Stimulated activated naive CD4-positive, alpha-beta T cell treated with Interleukin-2 at 50 U/mL for 16 hours (primary cell): ENCODE data around the gene RASSF7.

Source experiments
- DNase-seq: peaks from one replicate; lab custom pipeline; 2025; lab: John Stamatoyannopoulos, UW

The RASSF7 gene

DNA sequence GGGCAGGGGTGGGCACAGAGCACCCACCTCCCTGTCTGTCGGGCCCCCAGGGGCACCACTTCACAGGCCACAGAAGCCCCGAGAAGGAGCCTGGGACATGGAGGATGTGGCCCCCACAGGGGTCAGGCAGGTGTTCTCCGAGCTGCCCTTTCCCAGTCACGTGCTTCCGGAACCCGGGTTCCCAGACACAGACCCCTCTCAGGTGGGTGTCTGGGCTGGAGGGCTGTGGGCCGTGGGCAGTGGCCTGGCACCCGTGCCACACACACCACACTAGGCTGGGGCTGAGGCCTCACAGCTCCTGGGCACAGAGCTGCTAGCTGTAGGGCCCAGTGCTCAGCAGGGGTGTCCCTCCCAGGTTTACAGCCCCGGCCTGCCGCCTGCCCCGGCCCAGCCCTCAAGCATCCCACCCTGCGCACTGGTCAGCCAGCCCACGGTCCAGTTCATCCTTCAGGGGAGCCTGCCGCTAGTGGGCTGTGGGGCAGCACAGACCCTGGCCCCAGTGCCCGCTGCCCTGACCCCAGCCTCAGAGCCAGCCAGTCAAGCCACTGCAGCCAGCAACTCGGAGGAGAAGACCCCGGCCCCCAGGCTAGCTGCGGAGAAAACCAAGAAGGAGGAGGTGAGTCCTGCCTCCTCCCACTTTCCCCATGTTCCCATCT, 49.5 kb downstream of the RASSF7 start:
- no peak for DNase-seq

- no peak for DNase-seq
These were observed 50.5 kb downstream of the RASSF7 start for GRCh38 chr11:611001-611996.

- no peak for DNase-seq
These were observed 51.6 kb downstream of the RASSF7 start for GRCh38 chr11:612201-612960.

DNA sequence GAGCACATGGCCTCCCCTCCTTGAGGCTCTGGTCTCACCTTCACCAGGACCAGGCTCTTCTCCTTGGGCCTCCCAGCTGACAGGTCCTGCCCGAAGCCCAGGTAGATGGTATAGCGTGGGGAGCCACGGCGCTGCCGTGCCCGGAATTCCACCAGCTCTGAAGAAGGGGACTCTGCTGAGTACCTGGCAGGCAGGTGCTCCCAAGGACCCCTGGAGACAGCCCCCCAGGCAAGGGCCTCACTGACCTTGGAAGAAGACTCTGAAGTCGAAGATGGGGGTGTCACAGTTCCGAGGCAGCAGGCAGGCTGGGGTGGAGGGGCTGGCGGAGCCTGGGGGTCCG, 52.2 kb downstream of the RASSF7 start:
- no peak for DNase-seq

- DNase-seq = peak; percentile 79
These were observed 52.7 kb downstream of the RASSF7 start for GRCh38 chr11:613369-613968.
